ENCODE data around the gene ZNF600. TPM values are rescaled to one million over a fixed set of nuclear protein-coding genes. Genes with fewer than 3 reads are reported as not detected.

The ZNF600 gene
- total RNA-seq, result 1.5 and 1.6 TPM in 2 replicates

GRCh38 chr19:52786464-52787354 lies at the start of gene ZNF600:
Gene ZNF600 (minus strand): TSS chr19:52786791. CDS start chr19:52778888, 7,903 bp downstream.

DNA sequence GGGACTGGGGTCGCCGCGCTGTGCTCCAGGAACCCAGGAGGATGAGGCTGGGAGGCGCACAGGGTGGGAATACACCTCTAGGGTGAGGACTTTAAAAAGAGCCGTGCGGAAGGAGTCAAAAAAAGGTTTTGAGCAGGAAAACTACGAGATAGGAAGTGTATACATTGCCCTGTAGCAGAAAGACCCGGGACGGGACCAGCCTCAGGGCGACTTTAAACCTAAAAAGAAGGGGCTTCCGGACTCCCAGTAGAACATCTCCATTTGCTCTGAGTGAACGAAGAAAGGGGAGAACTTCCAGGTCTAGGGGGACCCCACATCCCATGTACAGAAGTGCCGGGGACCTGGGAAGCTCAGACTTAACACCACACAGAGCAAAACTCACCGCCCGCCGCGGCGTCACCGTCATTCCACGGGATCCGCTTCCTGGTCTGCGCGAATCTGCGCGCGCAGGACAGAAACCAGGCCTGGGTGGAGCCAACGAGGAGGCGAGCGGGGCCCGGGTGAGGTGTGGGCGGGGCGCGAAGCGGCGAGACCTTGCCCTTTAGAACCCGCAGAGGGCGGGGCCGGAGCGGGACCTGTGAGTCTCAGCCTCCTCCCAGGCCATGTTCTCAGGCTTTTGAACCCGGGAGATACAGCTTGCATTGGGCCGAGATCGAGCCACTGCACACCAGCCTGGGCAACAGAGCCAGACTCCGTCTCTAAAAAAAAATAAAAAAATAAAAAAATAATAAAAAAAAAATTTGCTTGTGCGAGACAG lies 34.8 kb upstream of the ZNF600 start, which contains the start of gene ZNF28:
TSS of gene ZNF28 (minus strand) at position 430 of the 757 bp plus-strand sequence. CDS start 3,675 bp downstream, outside the sequence.

DNA sequence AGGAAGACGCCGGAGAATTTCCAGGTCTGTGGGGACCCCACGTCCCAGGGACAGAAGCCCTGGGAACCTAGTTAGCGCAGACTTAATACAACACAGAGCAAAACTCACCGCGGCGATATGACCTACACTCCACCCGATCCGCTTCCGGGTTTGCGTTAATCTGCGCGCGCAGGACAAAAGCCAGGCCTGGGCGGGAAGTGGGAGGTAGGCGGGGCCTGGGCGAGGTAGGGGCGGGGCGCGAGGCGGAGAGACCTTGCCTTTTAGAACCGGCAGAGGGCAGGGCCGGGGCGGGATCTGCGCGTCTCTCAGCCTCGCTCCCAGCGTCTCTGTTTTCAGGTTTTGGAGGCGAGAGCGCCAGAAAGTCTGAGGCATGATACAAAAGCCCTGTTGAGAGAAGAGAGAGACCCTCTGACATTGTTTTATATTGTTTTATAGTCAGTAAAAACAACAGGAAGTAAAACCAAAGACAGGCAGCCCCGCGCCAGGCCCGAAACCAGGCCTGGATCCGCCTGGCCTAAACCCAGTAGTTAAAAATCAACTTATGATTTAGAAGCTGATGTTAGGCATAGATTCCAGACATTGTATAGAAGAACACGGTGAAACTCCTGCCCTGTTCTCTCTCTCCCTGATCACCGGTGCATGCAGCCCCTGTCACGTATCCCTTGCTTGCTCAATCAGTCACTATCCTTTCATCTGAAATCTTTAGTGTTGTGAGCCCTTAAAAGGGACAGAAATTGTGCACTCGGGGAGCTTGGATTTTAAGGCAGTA lies 51.5 kb downstream of the ZNF600 start, which contains the start of gene ZNF611:
TSS of gene ZNF611 (minus strand) at position 152 of the 769 bp plus-strand sequence. CDS start 19,150 bp downstream, outside the sequence.

Other genes with a start within 250 kb of the ZNF600 start
- gene ZNF701, start 216.5 kb downstream of the ZNF600 start, total RNA-seq, result 4.0 and 5.2 TPM in 2 replicates
- gene ZNF83, start 148.4 kb downstream of the ZNF600 start, total RNA-seq, result 11.9 and 16.5 TPM in 2 replicates
- 2.8 and 5.7 TPM in 2 replicates for gene ZNF611, start 51.7 kb downstream of the ZNF600 start, total RNA-seq
- 5.9 and 6.2 TPM in 2 replicates for gene ZNF28, start 34.8 kb upstream of the ZNF600 start, total RNA-seq
- gene ZNF468, start 70.8 kb upstream of the ZNF600 start, total RNA-seq, result 8.3 and 8.9 TPM in 2 replicates
- gene ZNF320, start 110.8 kb upstream of the ZNF600 start, total RNA-seq, result 8.1 and 8.2 TPM in 2 replicates
- 3.3 and 3.7 TPM in 2 replicates for gene ZNF888, start 136.6 kb upstream of the ZNF600 start, total RNA-seq
- gene ZNF816, start 176.1 kb upstream of the ZNF600 start, total RNA-seq, result 4.5 and 4.9 TPM in 2 replicates
- gene ERVV-1, start 227.1 kb upstream of the ZNF600 start, total RNA-seq, result not detected in 2 replicates